MCF 10A (cell line): ENCODE measurements around the gene ADGRG2. TPM values are rescaled to one million over a fixed set of nuclear protein-coding genes. Genes with fewer than 3 reads are reported as not detected.

Experiments
- BruUV-seq: library from RNA; stranded (reverse); fragments of 400-500 nt; replicated peaks from 2 replicates; lab custom pipeline; 2021; lab: Mats Ljungman, UMichigan
- CTCF ChIA-PET: fragments of 300-600 bp; sonication (Branson Sonifier 250); formaldehyde crosslinking; extraction: SDS; loops from one replicate; lab custom pipeline; 2021; ENCODE audit warnings: antibody characterized with exemption, inconsistent platforms; lab: Yijun Ruan, JAX
- POLR2A ChIA-PET: fragments of 300-600, 350-650 bp; sonication (Branson Sonifier 250); formaldehyde crosslinking; extraction: SDS; loops from one replicate; lab custom pipeline; 2020; ENCODE audit warnings: antibody characterized with exemption, inconsistent platforms; lab: Yijun Ruan, JAX
- DNase-seq: peaks from one replicate; pipeline ENCODE4 v3.0.0-alpha.2; 2018; ENCODE audit not compliant: unreplicated experiment
- H3K27ac Mint-ChIP-seq: one replicate; pipeline ENCODE4 v1.8.0; 2022; ENCODE audit warnings: mild to moderate bottlenecking, low read depth, mixed read lengths; ENCODE audit not compliant: unreplicated experiment
- H3K27me3 Mint-ChIP-seq: one replicate; pipeline ENCODE4 v1.8.0; 2022; ENCODE audit warnings: mixed read lengths; ENCODE audit not compliant: insufficient read depth, unreplicated experiment
- H3K36me3 Mint-ChIP-seq: one replicate; pipeline ENCODE4 v1.8.0; 2022; ENCODE audit warnings: mild to moderate bottlenecking, moderate library complexity, mixed read lengths; ENCODE audit not compliant: insufficient read depth, unreplicated experiment
- H3K4me1 Mint-ChIP-seq: one replicate; pipeline ENCODE4 v1.8.0; 2022; ENCODE audit warnings: mixed read lengths; ENCODE audit not compliant: insufficient read depth, unreplicated experiment
- H3K4me3 Mint-ChIP-seq: one replicate; pipeline ENCODE4 v1.8.0; 2022; ENCODE audit warnings: mild to moderate bottlenecking, moderate library complexity, mixed read lengths; ENCODE audit not compliant: unreplicated experiment
- H3K9me3 Mint-ChIP-seq: one replicate; pipeline ENCODE4 v1.8.0; 2022; ENCODE audit warnings: mixed read lengths; ENCODE audit not compliant: unreplicated experiment
- CTCF ChIP-seq: fragments of 200-600 bp; IDR thresholded peaks from one replicate; pipeline ENCODE4 v1.8.0; 2022; ENCODE audit warnings: antibody characterized with exemption, mild to moderate bottlenecking; ENCODE audit not compliant: unreplicated experiment
- intact Hi-C: fragments of 100-400 bp; cut with micrococcal nuclease; formaldehyde crosslinking; loops from 2 replicates; pipeline ENCODE4 v1.14.1; 2022
- total RNA-seq: library from RNA; stranded (reverse); gene quantifications from 2 replicates; pipeline ENCODE4 v1.2.3, GENCODE V29; 2022

ADGRG2 gene
- total RNA-seq, 1 experiment from 2014 or later: 6.4 TPM

DNA sequence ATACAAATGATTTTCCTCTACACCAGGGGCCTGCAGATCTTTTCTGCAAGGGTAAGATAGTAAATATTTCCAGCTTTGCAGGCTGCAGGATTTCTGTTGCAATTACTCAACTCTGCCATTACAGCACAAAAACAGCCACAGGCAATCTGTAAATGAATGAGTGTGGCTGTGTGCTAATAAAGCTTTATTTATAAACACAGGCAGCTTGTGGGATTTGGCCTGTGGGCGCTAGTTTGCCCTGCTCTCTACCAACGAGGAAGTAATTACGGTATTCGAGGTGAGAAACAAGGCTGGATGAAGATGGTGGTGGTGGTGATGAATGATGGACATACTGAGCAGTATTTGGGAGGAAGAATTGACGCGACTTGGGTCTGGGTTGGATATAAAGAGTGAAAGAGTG, 30.7 kb downstream of the ADGRG2 start:
- CTCF ChIA-PET: interaction anchor here (0.6 kb wide), 1 partner anchor 242 kb away, joined by 3 read pairs; no protein-coding TSS in a partner anchor
- peaks cover 6% of the 10 kb centered on the region for H3K36me3 Mint-ChIP-seq
- H3K27ac Mint-ChIP-seq: no peak overlapping the region
- POLR2A ChIA-PET: interaction anchor here (0.7 to 1.0 kb wide), 2 partner anchors 19 to 1435 kb away, joined by 3 to 4 read pairs; no protein-coding TSS in a partner anchor
- TF ChIP-seq CTCF: no peak
- no peak overlapping the region for H3K4me3 Mint-ChIP-seq
- peaks cover 51% of the 10 kb centered on the region for H3K9me3 Mint-ChIP-seq
- BruUV-seq: no TSS peak
- H3K27me3 Mint-ChIP-seq: no peaks in the 10 kb centered on the region
- intact Hi-C loops: no loop called here
- no peaks in the 10 kb centered on the region for H3K4me1 Mint-ChIP-seq
- no peak for DNase-seq

DNA sequence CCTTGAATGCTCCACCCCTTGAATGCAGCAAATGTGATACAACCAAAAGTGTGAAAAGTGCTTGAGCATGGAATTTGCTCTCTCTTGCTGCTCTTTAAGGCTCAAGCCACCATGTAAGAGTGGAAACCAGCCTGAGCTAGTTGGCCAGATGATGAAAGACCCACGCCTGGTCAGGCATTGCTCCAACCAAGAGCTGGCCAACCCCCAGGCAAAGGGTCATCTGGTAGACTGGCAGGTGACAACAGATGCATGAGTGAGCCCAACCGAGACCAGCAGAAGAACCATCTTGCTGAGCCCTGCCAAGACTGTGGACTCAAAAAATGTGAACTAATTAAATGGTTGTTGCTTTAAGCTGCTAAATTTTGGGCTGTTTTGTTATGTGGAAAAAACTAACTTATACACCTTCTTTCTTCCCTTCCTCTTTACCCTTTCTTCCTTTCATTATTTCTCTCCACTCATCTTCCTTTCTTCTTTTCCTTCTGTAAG, 32.7 kb downstream of the ADGRG2 start:
- BruUV-seq: no TSS peak
- Mint-ChIP-seq H3K4me1 (no peaks in the 10 kb centered on the region), H3K4me3 (no peak overlapping the region), H3K36me3 (peaks cover 6% of the 10 kb centered on the region), H3K27me3 (no peaks in the 10 kb centered on the region), H3K9me3 (peaks cover 60% of the 10 kb centered on the region), H3K27ac (no peak overlapping the region)
- POLR2A ChIA-PET: no interaction called here
- CTCF ChIA-PET: no interaction called here
- intact Hi-C loops: no loop called here
- TF ChIP-seq CTCF: no peak
- no peak for DNase-seq

DNA sequence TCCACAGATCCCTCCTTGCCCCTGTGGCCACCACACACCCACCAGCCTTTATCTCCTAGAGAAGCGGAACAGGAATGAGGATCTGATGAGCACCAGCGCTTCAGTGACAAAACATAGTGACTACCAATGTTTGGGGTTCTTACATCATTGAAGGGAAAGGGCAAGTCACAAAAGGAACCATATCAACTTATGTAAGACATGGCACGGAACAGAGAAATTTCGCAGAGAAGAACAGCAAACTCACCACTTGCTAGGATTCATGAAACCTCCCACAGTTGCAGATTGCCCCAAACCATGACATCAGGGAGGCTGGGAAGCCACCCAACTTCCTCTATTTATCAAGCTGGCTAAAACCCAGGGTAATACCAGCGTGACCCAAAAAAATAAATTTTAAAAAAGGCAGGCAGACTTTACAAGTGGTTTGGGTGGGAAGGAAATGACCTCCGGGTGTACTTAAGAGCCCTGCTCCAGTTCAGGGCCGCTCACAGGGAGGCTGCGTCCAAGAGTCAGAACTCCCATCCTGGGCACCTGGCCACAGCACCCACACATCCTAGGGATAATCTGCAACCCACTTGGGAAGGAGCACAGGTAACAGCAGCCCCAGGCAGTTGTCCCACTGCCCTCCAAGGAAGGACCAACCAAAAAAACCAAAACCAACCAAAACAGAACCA, 36.0 kb downstream of the ADGRG2 start:
- no TSS peak for BruUV-seq
- CTCF ChIA-PET: no interaction called here
- H3K9me3 Mint-ChIP-seq: peaks cover 39% of the 10 kb centered on the region

GRCh38 chrX:19085666-19086065, 36.6 kb downstream of the ADGRG2 start:
- POLR2A ChIA-PET: no interaction called here
- Mint-ChIP-seq H3K4me1 (no peaks in the 10 kb centered on the region), H3K4me3 (no peak overlapping the region), H3K27ac (no peak overlapping the region), H3K9me3 (peaks cover 33% of the 10 kb centered on the region), H3K27me3 (no peaks in the 10 kb centered on the region), H3K36me3 (peaks cover 2% of the 10 kb centered on the region)
- intact Hi-C loops: no loop called here
- no peak for TF ChIP-seq CTCF
- no peak for DNase-seq
- BruUV-seq: no TSS peak
- CTCF ChIA-PET: no interaction called here

More for the DNA sequence above, 36.0 kb downstream of the ADGRG2 start:
- intact Hi-C loops: no loop called here
- Mint-ChIP-seq H3K4me1 (no peaks in the 10 kb centered on the region), H3K27ac (no peak overlapping the region), H3K27me3 (no peaks in the 10 kb centered on the region), H3K36me3 (peaks cover 6% of the 10 kb centered on the region), H3K4me3 (no peak overlapping the region)
- no peak for TF ChIP-seq CTCF
- POLR2A ChIA-PET: no interaction called here
- no peak for DNase-seq
